ENCODE measurements around the gene IL23R.

The IL23R gene

DNA sequence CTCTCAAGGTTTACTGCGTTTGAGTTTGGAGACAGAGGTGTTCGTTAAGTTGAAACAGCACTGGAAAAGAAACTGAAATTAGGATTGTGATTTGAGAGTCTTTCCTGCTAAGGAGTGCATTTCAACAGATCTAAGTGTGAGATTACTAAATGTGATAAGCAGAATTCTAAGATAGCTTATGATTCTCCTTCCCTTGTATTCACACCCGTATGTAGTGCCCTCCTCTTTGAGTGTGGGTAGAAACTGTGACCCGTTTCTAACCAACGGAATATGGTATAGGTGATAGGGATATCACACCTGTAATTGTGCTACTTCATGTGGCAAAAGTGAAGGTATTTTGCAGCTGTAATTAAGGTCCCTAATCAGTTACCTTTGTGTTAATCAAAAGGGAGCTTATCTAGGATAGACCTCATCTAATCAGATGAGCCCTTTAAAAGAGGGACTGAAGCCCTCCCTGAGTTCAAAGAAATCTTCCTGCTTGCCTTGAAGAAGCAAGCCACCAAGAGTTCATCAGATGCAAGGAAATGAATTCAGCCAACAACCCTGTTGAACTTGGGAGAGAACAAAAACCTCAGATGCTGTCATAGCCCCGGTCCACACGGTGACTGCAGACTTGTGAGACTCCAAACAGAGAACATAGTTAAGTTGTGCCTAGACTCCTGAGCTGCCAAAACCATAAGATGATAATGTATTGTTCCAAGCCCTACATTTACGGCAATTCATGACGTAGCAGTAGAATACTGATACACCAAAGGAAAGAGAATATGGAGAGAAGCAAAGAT, 128.8 kb downstream of the IL23R start:
- H3K4me3 Mint-ChIP-seq = peak overlapping the region; percentile 70
- peaks cover 2% of the 10 kb centered on the region for H3K36me3 Mint-ChIP-seq (ENCODE audit: low read depth)
- H3K27ac Mint-ChIP-seq = peak overlapping the region; percentile 85
- H3K4me1 Mint-ChIP-seq (ENCODE audit: low read depth) = peaks cover 35% of the 10 kb centered on the region
- H3K9me3 Mint-ChIP-seq = peaks cover 20% of the 10 kb centered on the region
- peak; percentile 55 for DNase-seq (ENCODE audit: low spot score)
- H3K27me3 Mint-ChIP-seq (ENCODE audit: low read depth) = no peaks in the 10 kb centered on the region

DNA sequence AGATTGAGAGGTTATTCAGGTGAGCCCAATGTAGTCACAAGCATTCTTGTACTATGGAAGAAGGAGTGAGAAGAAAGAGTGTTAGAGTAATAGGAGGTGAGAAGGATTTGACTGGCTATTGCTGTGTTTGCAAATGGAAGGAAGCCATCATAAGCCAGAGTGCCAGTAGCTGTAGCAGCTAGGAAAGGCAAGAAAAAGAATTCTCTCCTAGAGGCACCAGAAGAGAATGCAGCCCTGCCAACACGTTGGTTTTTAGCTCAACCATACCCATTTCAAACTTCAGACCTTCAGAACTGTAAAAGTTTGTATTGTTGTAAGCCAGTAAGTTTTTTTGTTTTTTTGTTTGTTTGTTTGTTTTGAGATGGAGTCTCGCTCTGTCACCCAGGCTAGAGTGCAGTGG, 132.5 kb downstream of the IL23R start:
- no peaks in the 10 kb centered on the region for H3K36me3 Mint-ChIP-seq (ENCODE audit: low read depth)
- DNase-seq (ENCODE audit: low spot score) = no peak

DNA sequence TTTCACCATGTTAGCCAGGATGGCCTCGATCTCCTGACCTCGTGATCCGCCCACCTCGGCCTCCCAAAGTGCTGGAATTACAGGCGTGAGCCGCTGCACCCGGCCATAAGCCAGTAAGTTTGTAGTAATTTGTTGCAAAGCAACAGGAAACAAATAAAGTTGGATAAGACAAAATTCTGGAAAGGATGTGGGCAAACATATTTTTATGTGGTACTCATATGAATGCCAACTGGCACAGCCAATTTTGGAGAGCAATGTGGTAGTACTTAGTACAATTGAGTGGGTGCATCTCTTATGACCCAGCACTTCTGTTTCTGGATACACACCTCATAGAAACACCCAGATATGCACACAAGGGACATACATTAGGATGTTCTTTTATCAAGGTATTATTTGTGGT, 133.0 kb downstream of the IL23R start:
- Mint-ChIP-seq H3K27me3 (ENCODE audit: low read depth) (no peaks in the 10 kb centered on the region), H3K36me3 (ENCODE audit: low read depth) (no peaks in the 10 kb centered on the region)

More for the DNA sequence above, 132.5 kb downstream of the IL23R start:
- peaks cover 4% of the 10 kb centered on the region for H3K9me3 Mint-ChIP-seq
- H3K27ac Mint-ChIP-seq = no peak overlapping the region
- H3K27me3 Mint-ChIP-seq (ENCODE audit: low read depth) = no peaks in the 10 kb centered on the region
- peaks cover 56% of the 10 kb centered on the region for H3K4me1 Mint-ChIP-seq (ENCODE audit: low read depth)
- no peak overlapping the region for H3K4me3 Mint-ChIP-seq

DNA sequence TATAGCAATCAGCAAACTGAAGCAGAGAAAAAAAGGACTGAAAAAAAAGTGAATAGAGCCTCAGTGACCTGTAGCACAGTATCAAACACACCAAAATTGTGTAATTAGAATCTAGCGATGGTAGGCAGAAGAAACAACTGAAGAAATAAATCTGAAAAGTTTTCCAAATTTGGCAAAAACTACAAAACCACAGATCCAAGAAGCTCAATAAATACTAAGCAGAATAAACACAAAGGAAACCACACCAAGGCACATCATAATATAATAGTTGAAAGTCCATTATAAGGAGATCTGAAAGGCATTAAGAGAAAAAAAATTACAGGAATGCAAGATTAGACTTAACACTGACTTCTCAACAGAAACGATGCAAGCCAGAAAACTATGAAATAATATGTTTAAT, 134.3 kb downstream of the IL23R start:
- no peak for DNase-seq (ENCODE audit: low spot score)
- Mint-ChIP-seq H3K4me1 (ENCODE audit: low read depth) (peaks cover 52% of the 10 kb centered on the region), H3K9me3 (peaks cover 4% of the 10 kb centered on the region), H3K27ac (no peak overlapping the region), H3K4me3 (no peak overlapping the region), H3K36me3 (ENCODE audit: low read depth) (no peaks in the 10 kb centered on the region), H3K27me3 (ENCODE audit: low read depth) (no peaks in the 10 kb centered on the region)

More for the DNA sequence above, 133.0 kb downstream of the IL23R start:
- Mint-ChIP-seq H3K4me1 (ENCODE audit: low read depth) (peaks cover 56% of the 10 kb centered on the region), H3K4me3 (no peak overlapping the region), H3K9me3 (peaks cover 4% of the 10 kb centered on the region), H3K27ac (no peak overlapping the region)
- DNase-seq (ENCODE audit: low spot score) = no peak

DNA sequence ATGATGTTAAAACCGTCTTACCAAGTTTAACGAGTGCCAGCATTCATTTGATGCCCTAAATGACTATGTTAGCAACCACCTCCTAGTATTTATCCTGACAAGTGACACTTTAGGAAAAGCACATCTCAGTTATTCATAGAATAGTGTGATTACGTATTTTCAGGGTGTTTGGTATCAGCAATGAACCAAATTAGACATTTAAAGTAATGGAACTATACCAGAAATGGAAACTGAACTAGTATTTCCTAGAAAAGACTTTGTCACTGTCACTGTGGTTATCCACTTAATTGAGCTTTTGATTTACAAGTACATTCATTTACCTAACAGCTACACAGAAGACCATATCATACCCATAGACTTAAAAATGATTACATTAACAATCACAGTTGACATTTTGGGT, 137.8 kb downstream of the IL23R start:
- peak overlapping the region; percentile 59 for H3K4me3 Mint-ChIP-seq
- H3K4me1 Mint-ChIP-seq (ENCODE audit: low read depth) = peaks cover 59% of the 10 kb centered on the region
- DNase-seq (ENCODE audit: low spot score) = no peak
- H3K36me3 Mint-ChIP-seq (ENCODE audit: low read depth) = no peaks in the 10 kb centered on the region
- H3K27ac Mint-ChIP-seq = peak overlapping the region; percentile 83
- no peaks in the 10 kb centered on the region for H3K27me3 Mint-ChIP-seq (ENCODE audit: low read depth)
- no peaks in the 10 kb centered on the region for H3K9me3 Mint-ChIP-seq

DNA sequence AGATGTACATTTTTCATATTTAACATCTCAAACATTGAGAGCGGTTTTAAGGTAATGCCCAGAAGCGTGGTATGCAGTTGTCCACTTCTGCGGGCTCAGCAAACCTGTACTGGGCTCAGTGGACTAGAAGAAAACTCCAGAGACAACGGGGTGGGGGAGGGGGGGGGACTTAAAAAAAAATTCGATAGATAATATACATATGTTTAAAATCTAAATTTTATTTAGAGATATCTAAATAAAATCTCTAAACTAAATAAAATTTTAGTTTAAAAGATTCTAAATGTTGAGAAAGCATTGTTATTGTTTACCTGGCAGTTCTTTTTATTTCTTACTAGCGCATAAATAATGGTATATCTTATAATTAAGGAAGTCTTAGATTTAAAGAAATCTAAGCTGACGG, 140.3 kb downstream of the IL23R start:
- Mint-ChIP-seq H3K4me1 (ENCODE audit: low read depth) (peaks cover 61% of the 10 kb centered on the region), H3K36me3 (ENCODE audit: low read depth) (peaks cover 5% of the 10 kb centered on the region), H3K27me3 (ENCODE audit: low read depth) (no peaks in the 10 kb centered on the region), H3K27ac (peak overlapping the region; percentile 94), H3K4me3 (peak overlapping the region; percentile 85), H3K9me3 (no peaks in the 10 kb centered on the region)
- no peak for DNase-seq (ENCODE audit: low spot score)

DNA sequence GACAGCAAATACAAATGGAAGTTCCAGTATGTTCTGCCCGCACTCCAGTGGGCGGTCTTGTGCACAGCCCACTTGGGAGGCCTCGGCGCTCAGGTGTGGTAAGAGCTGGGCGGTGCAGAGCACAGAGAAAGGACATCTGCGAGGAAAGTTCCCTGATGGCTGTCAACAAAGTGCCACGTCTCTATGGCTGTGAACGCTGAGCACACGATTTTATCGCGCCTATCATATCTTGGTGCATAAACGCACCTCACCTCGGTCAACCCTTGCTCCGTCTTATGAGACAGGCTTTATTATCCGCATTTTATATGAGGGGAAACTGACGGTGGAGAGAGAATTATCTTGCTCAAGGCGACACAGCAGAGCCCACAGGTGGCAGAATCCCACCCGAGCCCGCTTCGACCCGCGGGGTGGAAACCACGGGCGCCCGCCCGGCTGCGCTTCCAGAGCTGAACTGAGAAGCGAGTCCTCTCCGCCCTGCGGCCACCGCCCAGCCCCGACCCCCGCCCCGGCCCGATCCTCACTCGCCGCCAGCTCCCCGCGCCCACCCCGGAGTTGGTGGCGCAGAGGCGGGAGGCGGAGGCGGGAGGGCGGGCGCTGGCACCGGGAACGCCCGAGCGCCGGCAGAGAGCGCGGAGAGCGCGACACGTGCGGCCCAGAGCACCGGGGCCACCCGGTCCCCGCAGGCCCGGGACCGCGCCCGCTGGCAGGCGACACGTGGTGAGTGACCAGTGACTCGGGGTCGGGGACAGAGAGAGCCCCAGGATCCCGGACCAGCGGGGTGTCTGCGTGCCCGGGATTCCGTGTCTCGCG, 141.2 kb downstream of the IL23R start, which contains the start of gene IL12RB2:
Gene IL12RB2, plus strand, starts transcription at position 623 of the 810 bp plus-strand sequence. CDS start 12,496 bp downstream, outside the sequence.
- Mint-ChIP-seq H3K27ac (peak within 1 kb of the TSS; percentile 96), H3K36me3 (ENCODE audit: low read depth) (peaks cover 10% of the 10 kb centered on the region), H3K9me3 (no peaks in the 10 kb centered on the region), H3K4me3 (peak within 1 kb of the TSS; percentile 92), H3K4me1 (ENCODE audit: low read depth) (peaks cover 61% of the 10 kb centered on the region), H3K27me3 (ENCODE audit: low read depth) (no peaks in the 10 kb centered on the region)
- peak; percentile 69 for DNase-seq (ENCODE audit: low spot score)

DNA sequence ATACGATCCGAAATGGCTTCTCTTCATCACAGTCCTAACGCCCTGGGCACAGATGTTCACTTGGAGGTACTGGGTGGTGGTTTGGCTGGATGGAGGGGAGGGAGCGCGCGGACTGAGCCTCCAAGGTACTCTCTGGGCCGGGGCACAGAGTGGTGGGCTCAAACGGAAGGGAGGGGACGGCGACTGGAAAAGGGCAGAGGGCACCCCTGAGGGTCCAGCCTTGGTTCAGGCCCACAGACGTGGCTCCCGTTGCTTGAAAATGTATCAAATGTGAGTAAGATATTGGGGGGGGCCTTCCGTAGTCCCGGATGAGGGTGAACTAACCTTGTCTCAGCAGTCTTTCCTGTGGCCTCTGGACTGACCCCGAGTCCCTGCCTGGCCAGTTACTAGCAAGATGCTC, 141.9 kb downstream of the IL23R start:
- Mint-ChIP-seq H3K36me3 (ENCODE audit: low read depth) (peaks cover 11% of the 10 kb centered on the region), H3K9me3 (no peaks in the 10 kb centered on the region), H3K27ac (peak overlapping the region; percentile 96), H3K4me1 (ENCODE audit: low read depth) (peaks cover 59% of the 10 kb centered on the region), H3K27me3 (ENCODE audit: low read depth) (no peaks in the 10 kb centered on the region), H3K4me3 (peak overlapping the region; percentile 92)
- no peak for DNase-seq (ENCODE audit: low spot score)

Measured in T-helper 2 cell treated with Interferon-gamma antibody and Interleukin-4, amounts not matched to agents 5 μg/mL and 100 μg/mL, for 36 hours (primary cell).